ENCODE measurements around the gene GPRIN3.

DNA sequence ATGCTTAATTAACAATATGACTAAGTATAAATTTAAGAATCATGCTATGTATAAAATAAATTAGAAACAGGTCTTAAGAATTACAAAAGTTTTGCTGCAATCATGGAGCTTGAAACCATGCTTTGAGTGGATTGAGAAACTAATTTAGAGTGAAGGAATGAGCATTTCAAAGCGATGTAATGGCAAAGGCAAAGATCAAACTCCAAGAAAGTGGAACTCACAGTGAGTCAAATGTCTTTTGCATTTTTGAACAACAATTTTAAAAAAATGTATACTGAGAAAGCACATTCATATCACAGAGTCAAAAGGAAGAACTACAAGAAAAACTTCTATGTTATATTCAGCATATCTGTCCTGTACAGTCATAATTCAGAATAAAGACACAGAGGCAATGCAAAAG, 6.6 kb downstream of the GPRIN3 start:
- no peak for TF ChIP-seq CTCF (IDR thresholded peaks at IDR 0.05)
- no peak for TF ChIP-seq EZH2 (IDR thresholded peaks at IDR 0.05; ENCODE audit: borderline replicate concordance, insufficient read depth, low read depth, low read length, poor library complexity, severe bottlenecking)
